Measurements from ENCODE around the gene GLB1L2. TPM values are rescaled to one million over a fixed set of nuclear protein-coding genes. Genes with fewer than 3 reads are reported as not detected.
"Not testable (repeated sequence)": the region's sequence is repeated elsewhere in the genome, so short reads cannot be mapped to it uniquely, and the experiment has no call there.

GLB1L2 gene
- polyA plus RNA-seq, 4 donors, result 1.4 to 9.6 (median 4.2) TPM

- Histone ChIP-seq H3K9me3 (ENCODE audit: control insufficient read depth in 2 of 2, insufficient read depth in 1 of 2, low read depth in 1 of 2, low read length in 1 of 2) (peaks cover 0 to 5% of the 10 kb centered on the region in 2 donors), H3K27ac (ENCODE audit: low read depth in 1 of 3, low read length in 2 of 3) (no peak overlapping the region), H3K4me1 (ENCODE audit: control insufficient read depth in 3 of 3, insufficient read depth in 2 of 3, low read depth in 1 of 3, low read length in 2 of 3) (no peaks in the 10 kb centered on the region), H3K4me3 (ENCODE audit: low read depth in 1 of 3, low read length in 3 of 3) (no peak overlapping the region), H3K36me3 (ENCODE audit: control insufficient read depth in 3 of 3, insufficient read depth in 2 of 3, low read depth in 1 of 3, low read length in 3 of 3) (no peaks in the 10 kb centered on the region), H3K27me3 (ENCODE audit: control insufficient read depth in 3 of 3, insufficient read depth in 3 of 3, low read length in 3 of 3) (peaks cover 0 to 3% (median 0%) of the 10 kb centered on the region in 3 donors)
- WGBS, 3 donors, result 88 to 92% (median 91%) methylated on average over 10 of the region's 10 CpGs
- no peak for FAIRE-seq
- DNase-seq, result no peak
Measured at GRCh38 chr11:134313379-134313778, 18.4 kb upstream of the GLB1L2 start.

- Histone ChIP-seq H3K36me3 (ENCODE audit: control insufficient read depth in 3 of 3, insufficient read depth in 2 of 3, low read depth in 1 of 3, low read length in 3 of 3) (no peaks in the 10 kb centered on the region), H3K9me3 (ENCODE audit: control insufficient read depth in 2 of 2, insufficient read depth in 1 of 2, low read depth in 1 of 2, low read length in 1 of 2) (peaks cover 0 to 5% of the 10 kb centered on the region in 2 donors), H3K27me3 (ENCODE audit: control insufficient read depth in 3 of 3, insufficient read depth in 3 of 3, low read length in 3 of 3) (peaks cover 0 to 3% (median 0%) of the 10 kb centered on the region in 3 donors), H3K27ac (ENCODE audit: low read depth in 1 of 3, low read length in 2 of 3) (no peak overlapping the region), H3K4me3 (ENCODE audit: low read depth in 1 of 3, low read length in 3 of 3) (no peak overlapping the region), H3K4me1 (ENCODE audit: control insufficient read depth in 3 of 3, insufficient read depth in 2 of 3, low read depth in 1 of 3, low read length in 2 of 3) (no peaks in the 10 kb centered on the region)
- 75 to 87% (median 84%) methylated on average over 9 of the region's 9 CpGs for WGBS, 3 donors
- no peak for DNase-seq
- no peak for FAIRE-seq
Measured at GRCh38 chr11:134313821-134314607, 17.8 kb upstream of the GLB1L2 start.

GRCh38 chr11:134317103-134317502 is 14.7 kb upstream of the GLB1L2 start:
- 93 to 96% (median 94%) methylated on average over 3 of the region's 3 CpGs for WGBS, 3 donors
- peaks cover 0 to 9% of the 10 kb centered on the region in 2 donors for H3K9me3 ChIP-seq (ENCODE audit: control insufficient read depth in 2 of 2, insufficient read depth in 1 of 2, low read depth in 1 of 2, low read length in 1 of 2)
- peaks cover 0 to 3% (median 0%) of the 10 kb centered on the region in 3 donors for H3K27me3 ChIP-seq (ENCODE audit: control insufficient read depth in 3 of 3, insufficient read depth in 3 of 3, low read length in 3 of 3)
- H3K4me3 ChIP-seq (ENCODE audit: low read depth in 1 of 3, low read length in 3 of 3), result no peak overlapping the region
- FAIRE-seq, result peak; percentile 10
- DNase-seq, result no peak
- no peaks in the 10 kb centered on the region for H3K4me1 ChIP-seq (ENCODE audit: control insufficient read depth in 3 of 3, insufficient read depth in 2 of 3, low read depth in 1 of 3, low read length in 2 of 3)
- H3K36me3 ChIP-seq (ENCODE audit: control insufficient read depth in 3 of 3, insufficient read depth in 2 of 3, low read depth in 1 of 3, low read length in 3 of 3), result no peaks in the 10 kb centered on the region
- H3K27ac ChIP-seq (ENCODE audit: low read depth in 1 of 3, low read length in 2 of 3), result no peak overlapping the region

- WGBS, 3 donors, result 83 to 87% (median 86%) methylated on average over 2 of the region's 2 CpGs
- not testable (repeated sequence) for H3K9me3 ChIP-seq (ENCODE audit: control insufficient read depth in 2 of 2, insufficient read depth in 1 of 2, low read depth in 1 of 2, low read length in 1 of 2); DNase-seq; FAIRE-seq; H3K27ac ChIP-seq (ENCODE audit: low read depth in 1 of 3, low read length in 2 of 3); H3K4me3 ChIP-seq (ENCODE audit: low read depth in 1 of 3, low read length in 3 of 3); H3K36me3 ChIP-seq (ENCODE audit: control insufficient read depth in 3 of 3, insufficient read depth in 2 of 3, low read depth in 1 of 3, low read length in 3 of 3); H3K4me1 ChIP-seq (ENCODE audit: control insufficient read depth in 3 of 3, insufficient read depth in 2 of 3, low read depth in 1 of 3, low read length in 2 of 3); H3K27me3 ChIP-seq (ENCODE audit: control insufficient read depth in 3 of 3, insufficient read depth in 3 of 3, low read length in 3 of 3)
Measured at GRCh38 chr11:134321373-134321772, 10.4 kb upstream of the GLB1L2 start.

- no peak overlapping the region for H3K27ac ChIP-seq (ENCODE audit: low read depth in 1 of 3, low read length in 2 of 3)
- no peaks in the 10 kb centered on the region for H3K27me3 ChIP-seq (ENCODE audit: control insufficient read depth in 3 of 3, insufficient read depth in 3 of 3, low read length in 3 of 3)
- no peaks in the 10 kb centered on the region for H3K4me1 ChIP-seq (ENCODE audit: control insufficient read depth in 3 of 3, insufficient read depth in 2 of 3, low read depth in 1 of 3, low read length in 2 of 3)
- DNase-seq (no peak), FAIRE-seq (no peak)
- H3K4me3 ChIP-seq (ENCODE audit: low read depth in 1 of 3, low read length in 3 of 3), result no peak overlapping the region
- H3K9me3 ChIP-seq (ENCODE audit: control insufficient read depth in 2 of 2, insufficient read depth in 1 of 2, low read depth in 1 of 2, low read length in 1 of 2), result peaks cover 0 to 3% of the 10 kb centered on the region in 2 donors
- H3K36me3 ChIP-seq (ENCODE audit: control insufficient read depth in 3 of 3, insufficient read depth in 2 of 3, low read depth in 1 of 3, low read length in 3 of 3), result no peaks in the 10 kb centered on the region
- 82 to 86% (median 84%) methylated on average over 4 of the region's 4 CpGs for WGBS, 3 donors
Measured at GRCh38 chr11:134322553-134322952, 9.2 kb upstream of the GLB1L2 start.

GRCh38 chr11:134328433-134328832 is 3.4 kb upstream of the GLB1L2 start:
- no peaks in the 10 kb centered on the region for H3K36me3 ChIP-seq (ENCODE audit: control insufficient read depth in 3 of 3, insufficient read depth in 2 of 3, low read depth in 1 of 3, low read length in 3 of 3)
- FAIRE-seq, result no peak
- no peak overlapping the region for H3K27ac ChIP-seq (ENCODE audit: low read depth in 1 of 3, low read length in 2 of 3)
- H3K4me3 ChIP-seq (ENCODE audit: low read depth in 1 of 3, low read length in 3 of 3), result no peak overlapping the region
- peaks cover 0 to 6% (median 0%) of the 10 kb centered on the region in 3 donors for H3K4me1 ChIP-seq (ENCODE audit: control insufficient read depth in 3 of 3, insufficient read depth in 2 of 3, low read depth in 1 of 3, low read length in 2 of 3)
- WGBS, 3 donors, result 83 to 100% (median 95%) methylated on average over 1 of the region's 1 CpG
- DNase-seq, result no peak
- peaks cover 0 to 11% (median 3%) of the 10 kb centered on the region in 3 donors for H3K27me3 ChIP-seq (ENCODE audit: control insufficient read depth in 3 of 3, insufficient read depth in 3 of 3, low read length in 3 of 3)
- H3K9me3 ChIP-seq (ENCODE audit: control insufficient read depth in 2 of 2, insufficient read depth in 1 of 2, low read depth in 1 of 2, low read length in 1 of 2), result no peaks in the 10 kb centered on the region

GRCh38 chr11:134330611-134331353 is 1.0 kb upstream of the GLB1L2 start:
- DNase-seq (peak; percentile 12 to 31), FAIRE-seq (no peak)
- Histone ChIP-seq H3K9me3 (ENCODE audit: control insufficient read depth in 2 of 2, insufficient read depth in 1 of 2, low read depth in 1 of 2, low read length in 1 of 2) (no peaks in the 10 kb centered on the region), H3K4me3 (ENCODE audit: low read depth in 1 of 3, low read length in 3 of 3) (peak overlapping the region in 2 of 3 donors; percentile 30 to 41), H3K36me3 (ENCODE audit: control insufficient read depth in 3 of 3, insufficient read depth in 2 of 3, low read depth in 1 of 3, low read length in 3 of 3) (no peaks in the 10 kb centered on the region), H3K27ac (ENCODE audit: low read depth in 1 of 3, low read length in 2 of 3) (no peak overlapping the region), H3K27me3 (ENCODE audit: control insufficient read depth in 3 of 3, insufficient read depth in 3 of 3, low read length in 3 of 3) (peaks cover 0 to 11% (median 3%) of the 10 kb centered on the region in 3 donors), H3K4me1 (ENCODE audit: control insufficient read depth in 3 of 3, insufficient read depth in 2 of 3, low read depth in 1 of 3, low read length in 2 of 3) (peaks cover 0 to 6% (median 0%) of the 10 kb centered on the region in 3 donors)
- WGBS, 3 donors, result 32 to 37% (median 34%) methylated on average over 22 of the region's 22 CpGs

GRCh38 chr11:134332189-134332631 is 422 bp downstream of the GLB1L2 start:
- Histone ChIP-seq H3K9me3 (ENCODE audit: control insufficient read depth in 2 of 2, insufficient read depth in 1 of 2, low read depth in 1 of 2, low read length in 1 of 2) (no peaks in the 10 kb centered on the region), H3K4me3 (ENCODE audit: low read depth in 1 of 3, low read length in 3 of 3) (peak overlapping the region; percentile 40 to 60 (median 56)), H3K4me1 (ENCODE audit: control insufficient read depth in 3 of 3, insufficient read depth in 2 of 3, low read depth in 1 of 3, low read length in 2 of 3) (peaks cover 0 to 6% (median 0%) of the 10 kb centered on the region in 3 donors), H3K27me3 (ENCODE audit: control insufficient read depth in 3 of 3, insufficient read depth in 3 of 3, low read length in 3 of 3) (peaks cover 0 to 11% (median 3%) of the 10 kb centered on the region in 3 donors), H3K27ac (ENCODE audit: low read depth in 1 of 3, low read length in 2 of 3) (no peak overlapping the region), H3K36me3 (ENCODE audit: control insufficient read depth in 3 of 3, insufficient read depth in 2 of 3, low read depth in 1 of 3, low read length in 3 of 3) (no peaks in the 10 kb centered on the region)
- 0 to 1% (median 1%) methylated on average over 16 to 40 of the region's 40 CpGs for WGBS, 3 donors
- FAIRE-seq (no peak), DNase-seq (peak; percentile 41 to 64)
